Sigmoid colon (tissue), 4 donors: ENCODE measurements around the gene MATCAP1.

Experiments used
- CTCF ChIP-seq, 4 experiments: fragments of 450-650 bp in 3 of 4; fragments of 200-600 bp in 1 of 4; IDR thresholded peaks; one replicate each; pipeline ENCODE4 v1.5.1; 2016 to 2019; ENCODE audit warnings: antibody characterized with exemption in 4 of 4, mild to moderate bottlenecking in 3 of 4, moderate library complexity in 2 of 4
- EP300 ChIP-seq, 4 donors: sonication (generic); formaldehyde crosslinking; IDR thresholded peaks; one replicate each; pipeline ENCODE4 v1.6.1; 2017; ENCODE audit warnings: antibody characterized with exemption in 4 of 4
- POLR2A ChIP-seq, 2 donors: fragments of 450-650 bp; IDR thresholded peaks; one replicate each; pipeline ENCODE4 v1.6.1; 2016; ENCODE audit warnings: antibody characterized with exemption in 2 of 2, mild to moderate bottlenecking in 2 of 2, moderate library complexity in 2 of 2
- POLR2AphosphoS5 ChIP-seq, 4 donors: sonication (generic); formaldehyde crosslinking; IDR thresholded peaks; one replicate each; pipeline ENCODE4 v1.6.1; 2017; ENCODE audit warnings: antibody characterized with exemption in 4 of 4

- TF ChIP-seq POLR2A (IDR thresholded peaks at IDR 0.05) = no peak
- no peak for TF ChIP-seq CTCF (IDR thresholded peaks at IDR 0.05)
- TF ChIP-seq POLR2AphosphoS5 (IDR thresholded peaks at IDR 0.05) = no peak
- no peak for TF ChIP-seq EP300 (IDR thresholded peaks at IDR 0.05)
Measured at GRCh38 chr16:67202956-67203493, 19.3 kb upstream of the MATCAP1 start.
